Measurements from ENCODE around the gene NRK.
"Not testable (repeated sequence)": the region's sequence is repeated elsewhere in the genome, so short reads cannot be mapped to it uniquely, and the experiment has no call there.

The NRK gene, protein sequence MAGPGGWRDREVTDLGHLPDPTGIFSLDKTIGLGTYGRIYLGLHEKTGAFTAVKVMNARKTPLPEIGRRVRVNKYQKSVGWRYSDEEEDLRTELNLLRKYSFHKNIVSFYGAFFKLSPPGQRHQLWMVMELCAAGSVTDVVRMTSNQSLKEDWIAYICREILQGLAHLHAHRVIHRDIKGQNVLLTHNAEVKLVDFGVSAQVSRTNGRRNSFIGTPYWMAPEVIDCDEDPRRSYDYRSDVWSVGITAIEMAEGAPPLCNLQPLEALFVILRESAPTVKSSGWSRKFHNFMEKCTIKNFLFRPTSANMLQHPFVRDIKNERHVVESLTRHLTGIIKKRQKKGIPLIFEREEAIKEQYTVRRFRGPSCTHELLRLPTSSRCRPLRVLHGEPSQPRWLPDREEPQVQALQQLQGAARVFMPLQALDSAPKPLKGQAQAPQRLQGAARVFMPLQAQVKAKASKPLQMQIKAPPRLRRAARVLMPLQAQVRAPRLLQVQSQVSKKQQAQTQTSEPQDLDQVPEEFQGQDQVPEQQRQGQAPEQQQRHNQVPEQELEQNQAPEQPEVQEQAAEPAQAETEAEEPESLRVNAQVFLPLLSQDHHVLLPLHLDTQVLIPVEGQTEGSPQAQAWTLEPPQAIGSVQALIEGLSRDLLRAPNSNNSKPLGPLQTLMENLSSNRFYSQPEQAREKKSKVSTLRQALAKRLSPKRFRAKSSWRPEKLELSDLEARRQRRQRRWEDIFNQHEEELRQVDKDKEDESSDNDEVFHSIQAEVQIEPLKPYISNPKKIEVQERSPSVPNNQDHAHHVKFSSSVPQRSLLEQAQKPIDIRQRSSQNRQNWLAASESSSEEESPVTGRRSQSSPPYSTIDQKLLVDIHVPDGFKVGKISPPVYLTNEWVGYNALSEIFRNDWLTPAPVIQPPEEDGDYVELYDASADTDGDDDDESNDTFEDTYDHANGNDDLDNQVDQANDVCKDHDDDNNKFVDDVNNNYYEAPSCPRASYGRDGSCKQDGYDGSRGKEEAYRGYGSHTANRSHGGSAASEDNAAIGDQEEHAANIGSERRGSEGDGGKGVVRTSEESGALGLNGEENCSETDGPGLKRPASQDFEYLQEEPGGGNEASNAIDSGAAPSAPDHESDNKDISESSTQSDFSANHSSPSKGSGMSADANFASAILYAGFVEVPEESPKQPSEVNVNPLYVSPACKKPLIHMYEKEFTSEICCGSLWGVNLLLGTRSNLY (N-terminal part only)

DNA sequence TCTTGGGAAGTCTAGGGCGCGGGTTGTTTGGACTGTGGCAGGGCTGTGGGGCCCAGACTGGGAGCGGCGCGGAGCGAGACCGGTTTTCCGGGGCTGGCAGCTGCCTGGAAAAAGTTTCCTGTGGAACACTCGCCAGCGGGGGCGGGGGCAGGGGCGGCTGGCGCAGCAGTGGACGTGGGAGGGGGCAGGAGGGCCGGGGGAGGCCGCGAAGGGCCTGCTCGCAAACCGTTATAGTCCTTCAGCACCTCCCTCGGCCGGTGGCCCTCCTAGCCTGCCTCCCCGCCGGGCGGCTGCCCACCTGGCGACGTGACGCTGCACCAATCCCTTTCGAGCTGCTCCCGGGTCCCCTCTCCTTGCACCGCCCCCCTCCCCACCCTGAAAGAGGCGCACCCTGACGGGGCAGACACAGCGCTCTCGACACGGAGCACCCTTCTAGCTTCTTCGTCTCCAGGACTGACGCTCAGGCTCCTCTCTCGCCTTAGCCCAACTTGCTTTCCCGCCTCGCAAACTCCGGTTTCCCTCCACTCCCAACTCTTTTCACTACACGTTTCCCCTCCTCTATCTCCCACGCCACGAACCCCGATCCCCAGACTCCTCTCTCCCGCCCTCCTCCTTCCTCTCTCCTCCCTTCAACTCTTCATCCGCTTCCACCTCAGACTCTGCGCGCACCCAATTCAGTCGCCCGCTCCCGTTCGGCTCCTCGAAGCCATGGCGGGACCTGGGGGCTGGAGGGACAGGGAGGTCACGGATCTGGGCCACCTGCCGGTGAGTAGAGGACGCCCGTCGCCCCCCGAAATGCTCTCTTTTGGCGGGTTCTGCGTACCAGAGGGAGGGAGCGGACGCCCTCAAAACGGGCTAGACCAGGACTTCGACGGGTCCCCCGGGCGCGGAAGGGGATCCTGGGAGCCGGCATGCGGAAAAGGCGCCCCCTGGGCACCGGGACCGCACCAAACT lies at the start of gene NRK:
NRK (plus strand) TSS at position 402 of the 954 bp plus-strand sequence; CDS start at position 709, 307 bp downstream.
- DNase-seq: no peak

DNA sequence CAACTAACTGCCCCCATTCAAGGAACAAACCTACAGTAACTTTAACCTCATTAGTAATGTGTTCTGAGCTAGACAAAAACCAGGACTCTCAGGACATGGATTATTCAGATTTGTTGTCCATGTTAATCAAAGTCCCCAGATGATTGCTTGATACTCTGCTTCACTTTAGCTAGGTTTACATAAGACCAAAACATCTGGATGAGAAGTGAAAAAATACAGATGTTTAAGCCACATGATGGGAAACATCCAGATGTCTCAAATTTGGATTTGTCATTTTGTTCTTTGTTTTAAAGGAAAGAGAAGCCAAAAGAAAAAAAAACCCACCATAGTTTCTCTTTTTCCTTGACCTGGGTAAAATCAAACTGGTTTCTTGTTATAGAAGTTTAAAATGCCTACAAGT lies 48.5 kb upstream of the NRK start:
- no peak for DNase-seq

DNA sequence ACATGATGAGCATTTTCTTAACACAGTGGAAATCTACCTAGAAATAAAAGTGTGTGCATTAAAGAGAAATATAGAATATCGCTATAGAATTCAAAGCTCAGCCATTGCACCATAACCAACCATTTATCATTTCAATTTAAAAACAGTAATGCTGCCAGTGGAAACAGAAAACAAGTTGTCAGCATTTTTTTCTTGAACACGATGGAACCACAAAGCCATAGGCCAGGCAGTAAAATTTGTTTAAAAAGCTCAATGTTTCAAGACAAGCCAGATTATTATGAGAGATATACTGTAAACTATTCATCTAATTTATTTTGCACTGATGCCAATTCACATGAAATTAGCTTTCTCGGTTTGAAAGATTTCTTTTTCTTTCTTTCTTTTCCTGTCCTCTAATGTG lies 46.7 kb upstream of the NRK start:
- DNase-seq: no peak

- DNase-seq: no peak
Observed at GRCh38 chrX:105781804-105782203, 40.5 kb upstream of the NRK start.

GRCh38 chrX:105796877-105797276 lies 25.5 kb upstream of the NRK start:
- DNase-seq: not testable (repeated sequence)

DNA sequence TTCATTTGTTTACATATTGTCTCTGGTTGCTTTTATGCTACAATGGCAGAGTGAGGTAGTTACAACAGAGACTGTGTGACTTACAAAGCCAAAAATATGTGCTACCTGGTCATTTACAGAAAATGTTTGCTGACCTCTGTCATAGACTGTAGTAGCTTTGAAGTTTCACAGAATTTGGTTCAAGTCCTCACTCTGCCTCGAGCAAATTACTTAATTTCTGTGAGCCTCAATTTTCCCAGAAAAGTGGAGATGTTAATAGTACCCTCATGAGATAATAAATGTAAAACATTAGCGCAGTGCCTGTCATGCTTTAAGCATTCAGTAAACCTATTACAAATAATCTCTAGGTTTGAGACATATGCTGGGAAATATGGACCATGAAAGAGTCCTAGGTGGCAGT lies 18.4 kb upstream of the NRK start:
- DNase-seq: no peak

DNA sequence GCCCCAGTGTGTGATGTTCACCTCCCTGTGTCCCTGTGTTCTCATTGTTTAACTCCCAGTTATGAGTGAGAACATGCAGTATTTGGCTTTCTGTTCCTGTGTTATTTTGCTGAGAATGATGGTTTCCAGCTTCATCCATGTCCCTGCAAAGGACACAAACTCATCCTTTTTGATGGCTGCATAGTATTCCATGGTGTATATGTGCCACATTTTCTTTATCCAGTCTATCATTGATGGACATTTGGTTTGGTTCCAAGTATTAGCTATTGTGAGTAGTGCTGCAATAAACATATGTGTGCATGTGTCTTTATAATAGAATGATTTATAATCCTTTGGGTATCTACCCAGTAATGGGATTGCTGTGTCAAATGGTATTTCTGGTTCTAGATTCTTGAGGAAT lies 16.7 kb upstream of the NRK start:
- DNase-seq: not testable (repeated sequence)

DNA sequence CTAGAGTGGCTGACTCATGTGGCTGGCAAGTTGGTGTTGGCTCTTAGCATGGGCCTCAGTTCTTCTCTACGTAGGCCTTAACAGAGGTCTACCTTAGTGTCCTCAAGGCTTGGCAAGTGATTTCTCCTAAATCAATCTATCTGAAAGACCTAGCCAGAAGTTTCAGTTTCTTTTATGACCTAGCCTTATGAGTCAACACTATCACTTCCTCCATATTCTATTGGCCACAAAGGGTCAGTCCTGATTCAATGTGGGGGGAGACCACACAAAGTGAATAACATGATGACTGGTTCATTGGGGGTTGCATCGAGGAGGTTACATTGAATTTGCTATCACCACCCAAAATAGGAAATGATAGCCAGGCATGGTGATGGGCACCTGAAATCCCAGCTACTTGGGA lies 5.8 kb upstream of the NRK start:
- DNase-seq: no peak

GRCh38 chrX:105820247-105820646 lies 2.1 kb upstream of the NRK start:
- DNase-seq: no peak

- DNase-seq: no peak
Observed at GRCh38 chrX:105821471-105822121, 743 bp upstream of the NRK start.

- no peak for DNase-seq
Observed at GRCh38 chrX:105823092-105823455, 735 bp downstream of the NRK start.

GRCh38 chrX:105829011-105829410 lies 6.7 kb downstream of the NRK start:
- DNase-seq: no peak

GRCh38 chrX:105837232-105837631 lies 14.9 kb downstream of the NRK start:
- no peak for DNase-seq

- DNase-seq: no peak
Observed at GRCh38 chrX:105845631-105846030, 23.3 kb downstream of the NRK start.

- not testable (repeated sequence) for DNase-seq
Observed at GRCh38 chrX:105850100-105850499, 27.8 kb downstream of the NRK start.

DNA sequence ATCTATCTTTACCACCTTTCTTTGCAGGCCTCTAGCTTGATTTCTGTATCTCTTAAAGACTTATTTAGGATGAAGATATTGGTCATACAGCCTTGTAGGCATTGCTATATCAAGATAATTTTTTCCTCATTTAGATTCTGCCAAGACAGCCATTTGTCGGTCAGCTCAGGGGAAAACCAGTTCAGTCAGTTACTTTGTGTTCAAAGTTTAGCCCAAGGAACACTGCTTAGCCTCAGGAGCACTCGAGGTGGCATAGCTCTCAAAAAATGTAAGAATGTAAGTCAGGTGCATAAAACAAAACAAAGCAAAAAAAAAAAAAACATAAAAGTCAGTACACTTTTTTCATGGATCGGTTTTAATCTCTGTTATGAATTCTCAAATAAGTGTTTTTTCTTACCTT lies 43.4 kb downstream of the NRK start:
- DNase-seq: no peak

GRCh38 chrX:105869701-105870100 lies 47.4 kb downstream of the NRK start:
- DNase-seq: peak in 1 of 2 donors; percentile 0

- no peak for DNase-seq
Observed at GRCh38 chrX:105870445-105870844, 48.1 kb downstream of the NRK start.

DNA sequence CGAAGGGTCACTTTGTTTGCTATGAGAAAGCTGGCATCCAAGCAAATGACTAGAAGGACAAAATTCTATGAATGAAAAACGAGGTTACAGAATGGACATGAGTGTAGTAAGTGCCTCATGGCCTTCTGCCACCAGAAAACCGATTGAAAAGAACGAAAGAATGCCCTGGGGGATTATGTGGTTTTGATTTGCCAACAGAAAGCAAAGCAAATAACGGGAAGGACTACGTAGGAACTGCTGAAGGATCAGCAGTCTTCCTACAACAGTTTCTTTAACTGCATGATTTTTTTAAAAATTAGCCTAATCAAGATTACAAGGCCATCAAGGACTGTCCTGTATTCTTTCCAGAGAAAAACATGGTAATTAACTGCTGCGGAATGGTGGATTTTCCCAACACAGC lies 50.6 kb downstream of the NRK start:
- DNase-seq: no peak

DNA sequence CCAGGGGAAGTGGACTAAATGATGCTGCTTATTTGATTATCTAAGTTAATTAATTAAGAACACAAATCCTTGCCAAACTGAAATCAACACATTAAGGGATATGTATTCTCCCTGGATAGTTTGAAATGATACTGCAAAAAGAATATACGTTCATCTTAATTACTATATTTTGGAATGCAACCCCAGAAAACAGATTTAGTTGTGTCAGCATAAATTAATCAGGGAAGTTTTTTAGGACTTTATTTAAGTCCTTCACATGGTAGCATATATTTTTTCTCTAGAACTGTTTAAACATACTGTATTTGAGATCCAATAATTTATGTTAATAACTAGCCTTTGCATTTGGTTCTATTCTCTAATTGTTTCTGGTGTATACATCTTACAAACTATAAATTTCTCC lies 52.5 kb downstream of the NRK start:
- DNase-seq: no peak

GRCh38 chrX:105876658-105877057 lies 54.3 kb downstream of the NRK start:
- no peak for DNase-seq

GRCh38 chrX:105880491-105880890 lies 58.2 kb downstream of the NRK start:
- DNase-seq: no peak

All from hippocampal formation (tissue), 2 donors.